ENCODE results near the gene SEMA4D. TPM values are rescaled to one million over a fixed set of nuclear protein-coding genes. Genes with fewer than 3 reads are reported as not detected.

SEMA4D gene
- total RNA-seq, 1 donor from 2014 or later = 388 TPM

- intact Hi-C loops (cut with micrococcal nuclease) = loop anchor here (1.0 to 2.0 kb wide), 3 partner anchors 8 to 78 kb away; no protein-coding TSS in a partner anchor
These were observed 78.9 kb downstream of the SEMA4D start for GRCh38 chr9:89418882-89419640.

- intact Hi-C loops (cut with micrococcal nuclease) = loop anchor here (1.0 to 2.0 kb wide), 3 partner anchors 8 to 78 kb away; no protein-coding TSS in a partner anchor
These were observed 79.5 kb downstream of the SEMA4D start for GRCh38 chr9:89418474-89418845.

GRCh38 chr9:89417832-89418473 is 80.0 kb downstream of the SEMA4D start:
- intact Hi-C loops (cut with micrococcal nuclease) = loop anchor here (1.0 to 2.0 kb wide), 3 partner anchors 8 to 79 kb away; no protein-coding TSS in a partner anchor

- intact Hi-C loops (cut with micrococcal nuclease) = no loop called here
These were observed 83.1 kb downstream of the SEMA4D start for GRCh38 chr9:89414670-89415324.

GRCh38 chr9:89413963-89414638 is 83.8 kb downstream of the SEMA4D start:
- intact Hi-C loops (cut with micrococcal nuclease) = no loop called here

- intact Hi-C loops (cut with micrococcal nuclease) = no loop called here
These were observed 85.0 kb downstream of the SEMA4D start for GRCh38 chr9:89412951-89413350.

- intact Hi-C loops (cut with micrococcal nuclease) = no loop called here
These were observed 85.4 kb downstream of the SEMA4D start for GRCh38 chr9:89412541-89412940.

GRCh38 chr9:89411759-89412158 is 86.2 kb downstream of the SEMA4D start:
- intact Hi-C loops (cut with micrococcal nuclease) = no loop called here

- intact Hi-C loops (cut with micrococcal nuclease) = loop anchor here (1.0 kb wide), 7 partner anchors 8 to 139 kb away; no protein-coding TSS in a partner anchor
These were observed 87.1 kb downstream of the SEMA4D start for GRCh38 chr9:89410641-89411350.

- intact Hi-C loops (cut with micrococcal nuclease) = loop anchor here (1.0 kb wide), 7 partner anchors 8 to 139 kb away; no protein-coding TSS in a partner anchor
These were observed 87.9 kb downstream of the SEMA4D start for GRCh38 chr9:89410022-89410421.

- intact Hi-C loops (cut with micrococcal nuclease) = loop anchor here (2.0 kb wide), 1 partner anchor 37 kb away; no protein-coding TSS in a partner anchor
These were observed 88.4 kb downstream of the SEMA4D start for GRCh38 chr9:89409466-89409865.

GRCh38 chr9:89408628-89409101 is 89.2 kb downstream of the SEMA4D start:
- intact Hi-C loops (cut with micrococcal nuclease) = loop anchor here (2.0 kb wide), 1 partner anchor 36 kb away; no protein-coding TSS in a partner anchor

- intact Hi-C loops (cut with micrococcal nuclease) = no loop called here
These were observed 90.8 kb downstream of the SEMA4D start for GRCh38 chr9:89407070-89407469.

GRCh38 chr9:89405826-89406225 is 92.1 kb downstream of the SEMA4D start:
- intact Hi-C loops (cut with micrococcal nuclease) = no loop called here

- intact Hi-C loops (cut with micrococcal nuclease) = no loop called here
These were observed 93.8 kb downstream of the SEMA4D start for GRCh38 chr9:89404074-89404473.

- intact Hi-C loops (cut with micrococcal nuclease) = no loop called here
These were observed 95.1 kb downstream of the SEMA4D start for GRCh38 chr9:89402695-89403427.

- intact Hi-C loops (cut with micrococcal nuclease) = no loop called here
These were observed 97.4 kb downstream of the SEMA4D start for GRCh38 chr9:89400403-89401116.

GRCh38 chr9:89398621-89399020 is 99.3 kb downstream of the SEMA4D start:
- intact Hi-C loops (cut with micrococcal nuclease) = no loop called here

GRCh38 chr9:89397471-89397870 is 100.4 kb downstream of the SEMA4D start:
- intact Hi-C loops (cut with micrococcal nuclease) = no loop called here

All from T-helper 1 cell treated with Interleukin-12 subunit alpha and Interleukin-12 subunit beta and Interleukin-4 antibody, amounts not matched to agents 30 ng/mL and 1 ng/mL, for 36 hours (primary cell).